ENCODE measurements around the gene CMTM8.

The CMTM8 gene

DNA sequence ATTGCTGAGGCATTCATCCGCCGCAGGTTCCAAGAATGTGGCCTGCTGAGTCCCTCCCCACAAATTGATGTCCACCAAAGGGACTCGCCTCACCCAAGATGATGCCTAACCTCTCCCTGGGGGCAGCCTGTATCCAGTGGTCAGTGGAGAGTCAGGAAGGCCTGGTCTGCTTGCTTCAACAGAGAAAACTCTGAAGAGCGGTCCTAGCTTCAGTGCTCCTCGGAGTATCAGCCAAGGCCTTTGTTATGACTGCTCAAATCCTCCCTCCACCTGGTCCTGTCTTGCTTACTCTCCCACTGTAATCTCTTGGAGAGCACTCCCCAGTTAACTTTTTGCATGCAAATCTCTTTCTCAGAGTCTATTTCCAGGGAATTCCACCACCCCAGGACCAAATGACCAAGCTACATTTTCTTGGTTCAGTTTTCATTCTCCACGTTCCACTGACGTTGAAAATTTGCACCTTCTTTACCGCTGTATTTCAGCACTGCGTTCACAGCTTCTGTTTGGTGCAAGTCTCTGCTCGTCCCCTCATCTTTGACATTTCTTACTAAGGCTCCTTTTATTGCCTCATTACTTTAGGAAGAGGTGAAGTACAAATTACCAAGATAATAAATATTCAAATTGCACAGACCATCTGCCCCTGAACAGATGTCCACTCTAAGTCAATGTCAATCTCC, 175.5 kb downstream of the CMTM8 start:
- H3K9me3 ChIP-seq (ENCODE audit: control insufficient read depth, low read length), result no peaks in the 10 kb centered on the region
- peaks cover 8% of the 10 kb centered on the region for H3K4me1 ChIP-seq (ENCODE audit: control insufficient read depth, insufficient read depth, low read length)
- no peaks in the 10 kb centered on the region for H3K27me3 ChIP-seq (ENCODE audit: control insufficient read depth, insufficient read depth, low read length)
- H3K36me3 ChIP-seq (ENCODE audit: control insufficient read depth, insufficient read depth, low read length), result no peaks in the 10 kb centered on the region
- H3K4me3 ChIP-seq (ENCODE audit: low read length), result no peak overlapping the region
- H3K9ac ChIP-seq (ENCODE audit: low read length), result no peak overlapping the region

DNA sequence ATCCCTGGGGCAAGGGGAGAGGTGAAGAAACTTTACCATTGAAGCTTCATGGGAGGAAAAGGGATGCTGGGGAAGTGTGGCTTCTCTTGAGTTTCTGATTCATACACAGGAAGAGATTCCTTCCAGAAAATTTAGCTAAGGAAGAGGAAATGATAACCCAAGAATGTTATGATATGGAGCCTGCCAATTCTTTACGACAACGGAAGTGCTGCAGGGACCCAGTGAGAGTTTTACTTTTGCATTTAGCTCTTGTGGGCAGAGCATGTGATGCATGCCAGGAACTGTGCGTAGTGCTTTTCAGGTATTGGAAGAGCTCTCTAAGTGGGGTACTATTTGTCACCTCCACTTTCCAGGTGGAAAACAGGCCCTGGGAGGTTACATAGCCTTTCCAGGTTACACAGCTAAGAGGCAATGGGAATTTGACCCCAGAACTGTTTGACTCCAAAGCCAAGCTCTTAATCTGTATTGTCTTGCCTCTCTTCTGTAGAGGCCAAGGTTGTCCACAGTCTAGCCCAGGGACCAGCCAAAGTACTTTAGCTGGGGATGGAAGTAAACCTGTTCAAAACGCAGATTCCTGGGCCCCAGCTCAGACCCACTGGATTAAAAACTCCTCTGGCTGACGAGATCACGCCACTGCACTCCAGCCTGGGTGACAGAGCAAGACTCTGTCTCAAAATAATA, 176.2 kb downstream of the CMTM8 start:
- Histone ChIP-seq H3K9ac (ENCODE audit: low read length) (no peak overlapping the region), H3K4me1 (ENCODE audit: control insufficient read depth, insufficient read depth, low read length) (peaks cover 8% of the 10 kb centered on the region), H3K9me3 (ENCODE audit: control insufficient read depth, low read length) (no peaks in the 10 kb centered on the region), H3K36me3 (ENCODE audit: control insufficient read depth, insufficient read depth, low read length) (no peaks in the 10 kb centered on the region), H3K4me3 (ENCODE audit: low read length) (no peak overlapping the region), H3K27me3 (ENCODE audit: control insufficient read depth, insufficient read depth, low read length) (no peaks in the 10 kb centered on the region)

DNA sequence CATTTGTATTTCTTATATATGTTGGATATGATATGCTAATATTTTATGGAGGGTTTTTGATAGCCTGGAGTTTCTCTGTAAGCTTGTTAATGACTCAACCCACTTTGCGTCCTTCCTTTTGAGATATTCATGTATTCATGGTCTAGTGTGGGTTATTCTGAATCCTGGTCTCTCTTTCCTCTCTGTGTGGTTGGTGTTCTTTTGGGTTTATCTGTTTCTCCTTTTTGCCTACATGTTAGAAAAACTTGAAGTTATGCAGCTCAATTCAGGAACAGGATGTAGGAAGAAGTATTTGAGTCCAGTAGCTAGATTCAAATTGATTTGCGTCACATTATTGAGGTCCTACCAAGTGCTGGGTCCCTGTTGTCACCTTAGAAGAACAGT, 181.3 kb downstream of the CMTM8 start:
- H3K27me3 ChIP-seq (ENCODE audit: control insufficient read depth, insufficient read depth, low read length), result no peaks in the 10 kb centered on the region
- no peaks in the 10 kb centered on the region for H3K9me3 ChIP-seq (ENCODE audit: control insufficient read depth, low read length)
- H3K36me3 ChIP-seq (ENCODE audit: control insufficient read depth, insufficient read depth, low read length), result no peaks in the 10 kb centered on the region
- H3K4me1 ChIP-seq (ENCODE audit: control insufficient read depth, insufficient read depth, low read length), result peaks cover 28% of the 10 kb centered on the region
- no peak overlapping the region for H3K4me3 ChIP-seq (ENCODE audit: low read length)
- H3K9ac ChIP-seq (ENCODE audit: low read length), result no peak overlapping the region

Measured in mucosa of stomach (tissue), 1 donor.